Measurements from ENCODE around the gene TPM1.

GRCh38 chr15:63047792-63048114, 5.2 kb downstream of the TPM1 start:
- TF ChIP-seq CTCF (IDR thresholded peaks at IDR 0.05), result no peak
- no peak for TF ChIP-seq POLR2A (IDR thresholded peaks at IDR 0.05)

Measured in vagina (tissue), 2 donors.